Brain microvascular endothelial cell (primary cell): ENCODE results near the gene PKD1.

Experiments used
- DNase-seq: peaks from one replicate; pipeline ENCODE4 v3.0.0-alpha.2; 2020
- H3K27ac ChIP-seq: fragments of 250-450 bp; sonication (Bioruptor Pico); 2 replicates; pipeline ENCODE4 v1.5.1; 2020; ENCODE audit warnings: mild to moderate bottlenecking, moderate library complexity
- H3K27me3 ChIP-seq: fragments of 250-450 bp; sonication (Bioruptor Pico); replicated peaks from 2 replicates; pipeline ENCODE4 v1.5.1; 2020; ENCODE audit warnings: mild to moderate bottlenecking
- H3K36me3 ChIP-seq: fragments of 250-450 bp; sonication (Bioruptor Pico); replicated peaks from 2 replicates; pipeline ENCODE4 v1.5.1; 2020; ENCODE audit warnings: mild to moderate bottlenecking
- H3K4me3 ChIP-seq: 2 replicates; pipeline ENCODE4 v1.5.1; 2011; ENCODE audit warnings: low read depth, mild to moderate bottlenecking, control low read depth, low read length, moderate library complexity
- CTCF ChIP-seq: IDR thresholded peaks from 2 replicates; pipeline ENCODE4 v1.5.1; 2011; ENCODE audit warnings: low read depth, mild to moderate bottlenecking, moderate library complexity, low read length, control low read depth, inconsistent platforms; ENCODE audit errors: missing control alignments
- in situ Hi-C: cut with HindIII; loops from 2 replicates; pipeline ENCODE4 v1.10.0; 2017; ENCODE audit warnings: low sequenced_read_pairs, low pct_ligation_motif_present

The PKD1 gene

GRCh38 chr16:2095918-2096582, 39.6 kb downstream of the PKD1 start:
- DNase-seq: no peak
- Histone ChIP-seq H3K27ac (no peak overlapping the region), H3K27me3 (no peaks in the 10 kb centered on the region), H3K36me3 (peaks cover 64% of the 10 kb centered on the region), H3K4me3 (no peak overlapping the region)
- TF ChIP-seq CTCF: no peak
- in situ Hi-C loops: no loop called here

- TF ChIP-seq CTCF: no peak
- Histone ChIP-seq H3K27me3 (no peaks in the 10 kb centered on the region), H3K4me3 (no peak overlapping the region), H3K36me3 (peaks cover 69% of the 10 kb centered on the region), H3K27ac (no peak overlapping the region)
- in situ Hi-C loops: no loop called here
- DNase-seq: peak; percentile 22
These were observed 40.3 kb downstream of the PKD1 start for GRCh38 chr16:2095315-2095853.

GRCh38 chr16:2093793-2094192, 41.9 kb downstream of the PKD1 start:
- Histone ChIP-seq H3K27me3 (no peaks in the 10 kb centered on the region), H3K4me3 (no peak overlapping the region), H3K36me3 (peaks cover 76% of the 10 kb centered on the region), H3K27ac (no peak overlapping the region)
- TF ChIP-seq CTCF: no peak
- no peak for DNase-seq
- in situ Hi-C loops: no loop called here

- DNase-seq: no peak
- Histone ChIP-seq H3K27ac (no peak overlapping the region), H3K27me3 (no peaks in the 10 kb centered on the region), H3K4me3 (no peak overlapping the region), H3K36me3 (peaks cover 85% of the 10 kb centered on the region)
- TF ChIP-seq CTCF: no peak
- in situ Hi-C loops: no loop called here
These were observed 42.8 kb downstream of the PKD1 start for GRCh38 chr16:2092866-2093265.

GRCh38 chr16:2092256-2092620, 43.5 kb downstream of the PKD1 start:
- H3K36me3 ChIP-seq: peaks cover 83% of the 10 kb centered on the region
- in situ Hi-C loops: no loop called here
- H3K27me3 ChIP-seq: no peaks in the 10 kb centered on the region
- no peak overlapping the region for H3K4me3 ChIP-seq
- no peak overlapping the region for H3K27ac ChIP-seq
- no peak for TF ChIP-seq CTCF
- no peak for DNase-seq
